A673 (cell line): ENCODE data around the gene ERO1A.

ENCODE experiments used
- CTCF ChIP-seq: fragments of 300-800, 200-600 bp; sonication (generic); conservative IDR thresholded peaks from 2 replicates; pipeline ENCODE4 v1.5.1; 2017; ENCODE audit warnings: low read depth, mild to moderate bottlenecking, antibody characterized with exemption, low read length, moderate library complexity, mixed read lengths
- EZH2 ChIP-seq: fragments of 200-600 bp; sonication (generic); IDR thresholded peaks from 2 replicates; pipeline ENCODE4 v1.6.1; 2017; ENCODE audit warnings: borderline replicate concordance, low read depth, mild to moderate bottlenecking, mixed read lengths, antibody characterized with exemption, low read length; ENCODE audit not compliant: poor library complexity, severe bottlenecking

- TF ChIP-seq CTCF: no peak
- TF ChIP-seq EZH2: no peak
These were observed 34.8 kb upstream of the ERO1A start, which contains the start of gene STYX for GRCh38 chr14:52729925-52730708.
